Mesendoderm (in vitro differentiated cells): Measurements from ENCODE around the gene UBE2B.

Experiments
- DNase-seq: peaks from one replicate; pipeline ENCODE4 v3.0.0; 2013
- H2AK5ac ChIP-seq: 2 replicates; pipeline ENCODE4 v1.6.1; 2013; ENCODE audit warnings: low read length, inconsistent platforms
- H2BK120ac ChIP-seq: 2 replicates; pipeline ENCODE4 v1.6.1; 2013; ENCODE audit warnings: low read depth, mild to moderate bottlenecking, low read length, moderate library complexity, mixed read lengths
- H2BK15ac ChIP-seq: replicated peaks from 2 replicates; pipeline ENCODE4 v1.6.1; 2013; ENCODE audit warnings: low read depth, mild to moderate bottlenecking, moderate library complexity
- H2BK5ac ChIP-seq: 2 replicates; pipeline ENCODE4 v1.6.1; 2013; ENCODE audit warnings: low read length, inconsistent platforms
- H3K18ac ChIP-seq: 2 replicates; pipeline ENCODE4 v1.6.1; 2013; ENCODE audit warnings: mild to moderate bottlenecking, low read length, mixed read lengths
- H3K23ac ChIP-seq: one replicate; pipeline ENCODE4 v1.6.1; 2013; ENCODE audit warnings: low read length
- H3K27ac ChIP-seq: 2 replicates; pipeline ENCODE4 v1.5.1; 2013; ENCODE audit warnings: low read depth, mild to moderate bottlenecking, inconsistent platforms, low read length, moderate library complexity
- H3K27me3 ChIP-seq: 2 replicates; pipeline ENCODE4 v1.6.1; 2013; ENCODE audit warnings: low read length, control low read depth, mild to moderate bottlenecking, inconsistent platforms; ENCODE audit not compliant: insufficient read depth, poor library complexity
- H3K36me3 ChIP-seq: 2 replicates; pipeline ENCODE4 v1.6.1; 2013; ENCODE audit warnings: low read length, inconsistent platforms; ENCODE audit not compliant: control insufficient read depth, insufficient read depth
- H3K4ac ChIP-seq: one replicate; pipeline ENCODE4 v1.6.1; 2013; ENCODE audit warnings: low read depth, mild to moderate bottlenecking, low read length, moderate library complexity
- H3K4me1 ChIP-seq: 2 replicates; pipeline ENCODE4 v1.6.1; 2013; ENCODE audit warnings: low read depth, low read length, inconsistent platforms; ENCODE audit not compliant: control insufficient read depth
- H3K4me2 ChIP-seq: 2 replicates; pipeline ENCODE4 v1.6.1; 2013; ENCODE audit warnings: low read length
- H3K4me3 ChIP-seq: 2 replicates; pipeline ENCODE4 v1.5.1; 2013; ENCODE audit warnings: mild to moderate bottlenecking, low read length
- H3K56ac ChIP-seq: one replicate; pipeline ENCODE4 v1.6.1; 2013; ENCODE audit warnings: low read length
- H3K79me1 ChIP-seq: 2 replicates; pipeline ENCODE4 v1.6.1; 2013; ENCODE audit warnings: low read length, inconsistent platforms
- H3K79me2 ChIP-seq: 2 replicates; pipeline ENCODE4 v1.6.1; 2013; ENCODE audit warnings: mild to moderate bottlenecking, low read length; ENCODE audit not compliant: control insufficient read depth, insufficient read depth
- H3K9ac ChIP-seq: 2 replicates; pipeline ENCODE4 v1.6.1; 2013; ENCODE audit warnings: low read length, inconsistent platforms
- H4K5ac ChIP-seq: one replicate; pipeline ENCODE4 v1.6.1; 2013; ENCODE audit warnings: low read length
- H4K8ac ChIP-seq: one replicate; pipeline ENCODE4 v1.6.1; 2013; ENCODE audit warnings: low read depth, mild to moderate bottlenecking, control low read depth, low read length, moderate library complexity
- whole genome bisulfite sequencing: extraction: QIAGEN DNeasy Blood & Tissue Kit; methylation state at CpG from one replicate; pipeline ENCODE4 v1.1.7; 2013; ENCODE audit warnings: low lambda C conversion rate, missing lambda C conversion rate; ENCODE audit not compliant: insufficient coverage; ENCODE audit errors: extremely low coverage; 5-methylcytosine and 5-hydroxymethylcytosine counted together

Gene UBE2B

GRCh38 chr5:134398609-134399155 lies 27.3 kb downstream of the UBE2B start:
- H3K9ac ChIP-seq: no peak overlapping the region
- H3K4me2 ChIP-seq: no peak overlapping the region
- no peak for DNase-seq
- WGBS: no CpG with 5 or more reads among the region's 2 CpGs
- H3K56ac ChIP-seq: no peak overlapping the region
- no peaks in the 10 kb centered on the region for H3K79me2 ChIP-seq
- no peak overlapping the region for H2BK15ac ChIP-seq
- no peak overlapping the region for H2BK120ac ChIP-seq
- no peaks in the 10 kb centered on the region for H3K4me1 ChIP-seq
- H2BK5ac ChIP-seq: no peak overlapping the region
- H3K23ac ChIP-seq: no peak overlapping the region
- no peak overlapping the region for H2AK5ac ChIP-seq
- H3K4me3 ChIP-seq: no peak overlapping the region
- no peak overlapping the region for H3K18ac ChIP-seq
- H3K4ac ChIP-seq: no peak overlapping the region
- peaks cover 2% of the 10 kb centered on the region for H3K36me3 ChIP-seq
- H4K8ac ChIP-seq: no peak overlapping the region
- H3K27ac ChIP-seq: no peak overlapping the region
- no peaks in the 10 kb centered on the region for H3K79me1 ChIP-seq
- no peaks in the 10 kb centered on the region for H3K27me3 ChIP-seq
- H4K5ac ChIP-seq: no peak overlapping the region

DNA sequence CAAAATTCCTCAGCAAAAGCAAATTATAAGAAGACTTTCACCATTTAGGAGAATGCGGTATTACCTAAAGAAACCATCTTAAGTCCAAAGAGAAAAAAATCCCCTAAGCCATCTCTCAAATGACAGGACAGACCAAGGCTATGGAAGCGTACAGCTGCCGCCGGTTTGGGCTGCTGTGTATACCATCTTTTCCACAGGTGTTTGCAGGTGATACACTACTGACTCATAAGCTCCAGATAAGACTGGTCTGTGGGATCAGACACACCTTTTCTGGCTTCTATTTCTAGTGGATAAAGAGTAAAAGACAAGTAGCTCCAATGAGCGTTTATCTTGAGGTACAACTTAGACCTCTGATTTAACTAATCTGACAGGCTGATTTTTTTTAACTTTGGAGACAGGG lies 32.6 kb downstream of the UBE2B start:
- Histone ChIP-seq H3K79me2 (no peaks in the 10 kb centered on the region), H2BK15ac (no peak overlapping the region), H3K79me1 (no peaks in the 10 kb centered on the region), H2BK5ac (no peak overlapping the region), H3K18ac (no peak overlapping the region), H4K8ac (no peak overlapping the region), H3K27me3 (no peaks in the 10 kb centered on the region), H2BK120ac (no peak overlapping the region), H3K23ac (no peak overlapping the region), H3K9ac (no peak overlapping the region), H3K4ac (no peak overlapping the region), H2AK5ac (no peak overlapping the region), H3K56ac (no peak overlapping the region), H3K4me3 (no peak overlapping the region), H4K5ac (no peak overlapping the region), H3K4me2 (no peak overlapping the region), H3K27ac (no peak overlapping the region), H3K36me3 (no peaks in the 10 kb centered on the region), H3K4me1 (no peaks in the 10 kb centered on the region)
- no peak for DNase-seq
- no CpG with 5 or more reads among the region's 5 CpGs for WGBS

- Histone ChIP-seq H3K27me3 (no peaks in the 10 kb centered on the region), H2AK5ac (no peak overlapping the region), H2BK5ac (no peak overlapping the region), H3K23ac (no peak overlapping the region), H3K27ac (no peak overlapping the region), H3K79me1 (peaks cover 6% of the 10 kb centered on the region), H3K4me3 (no peak overlapping the region), H3K18ac (no peak overlapping the region), H3K79me2 (peaks cover 9% of the 10 kb centered on the region), H3K4me1 (peaks cover 6% of the 10 kb centered on the region), H4K8ac (no peak overlapping the region), H3K4ac (no peak overlapping the region), H3K36me3 (no peaks in the 10 kb centered on the region), H3K9ac (no peak overlapping the region), H2BK15ac (no peak overlapping the region), H3K4me2 (no peak overlapping the region), H3K56ac (no peak overlapping the region), H2BK120ac (no peak overlapping the region), H4K5ac (no peak overlapping the region)
- WGBS: no CpG with 5 or more reads among the region's 1 CpG
- no peak for DNase-seq
Measured at GRCh38 chr5:134406390-134406789, 35.0 kb downstream of the UBE2B start.

DNA sequence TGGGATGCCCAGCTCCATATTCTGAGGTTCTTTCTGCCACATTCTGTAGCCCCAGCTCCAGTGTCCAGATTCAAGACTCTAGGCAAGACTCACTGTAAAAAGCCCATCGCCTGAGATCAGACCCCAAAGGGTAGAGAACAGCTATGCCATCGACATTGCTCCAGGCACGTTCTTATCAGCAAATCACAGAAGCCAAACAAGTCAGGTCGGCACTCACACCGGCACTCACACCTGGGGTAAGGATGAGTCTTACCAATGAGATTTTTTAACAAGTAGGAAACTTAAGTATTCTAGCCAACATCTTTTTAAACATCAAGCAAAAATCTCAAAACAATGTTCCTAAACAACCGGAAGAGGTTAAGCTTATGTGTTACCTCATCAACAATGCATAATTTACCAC lies 38.0 kb downstream of the UBE2B start:
- no peak overlapping the region for H2BK120ac ChIP-seq
- H3K18ac ChIP-seq: no peak overlapping the region
- H4K5ac ChIP-seq: no peak overlapping the region
- no peak overlapping the region for H2BK15ac ChIP-seq
- no peak overlapping the region for H3K23ac ChIP-seq
- H3K4me3 ChIP-seq: no peak overlapping the region
- H2AK5ac ChIP-seq: no peak overlapping the region
- no peak overlapping the region for H3K4ac ChIP-seq
- no peak overlapping the region for H4K8ac ChIP-seq
- no peaks in the 10 kb centered on the region for H3K27me3 ChIP-seq
- H3K79me1 ChIP-seq: peaks cover 6% of the 10 kb centered on the region
- H3K36me3 ChIP-seq: no peaks in the 10 kb centered on the region
- H2BK5ac ChIP-seq: no peak overlapping the region
- H3K56ac ChIP-seq: no peak overlapping the region
- H3K27ac ChIP-seq: no peak overlapping the region
- H3K9ac ChIP-seq: no peak overlapping the region
- no CpG with 5 or more reads among the region's 6 CpGs for WGBS
- H3K4me2 ChIP-seq: no peak overlapping the region
- H3K79me2 ChIP-seq: peaks cover 10% of the 10 kb centered on the region
- H3K4me1 ChIP-seq: peaks cover 12% of the 10 kb centered on the region
- DNase-seq: no peak

- peak overlapping the region; percentile 93 for H3K4me3 ChIP-seq
- DNase-seq: no peak
- H3K4me2 ChIP-seq: peak overlapping the region; percentile 77
- H4K5ac ChIP-seq: no peak overlapping the region
- no peak overlapping the region for H3K23ac ChIP-seq
- peaks cover 10% of the 10 kb centered on the region for H3K79me2 ChIP-seq
- no peak overlapping the region for H2BK15ac ChIP-seq
- no peaks in the 10 kb centered on the region for H3K36me3 ChIP-seq
- H3K56ac ChIP-seq: peak overlapping the region; percentile 95
- H3K27me3 ChIP-seq: no peaks in the 10 kb centered on the region
- H3K18ac ChIP-seq: no peak overlapping the region
- peaks cover 12% of the 10 kb centered on the region for H3K4me1 ChIP-seq
- WGBS: no CpG with 5 or more reads among the region's 4 CpGs
- H2AK5ac ChIP-seq: no peak overlapping the region
- no peak overlapping the region for H2BK5ac ChIP-seq
- no peak overlapping the region for H3K27ac ChIP-seq
- H3K79me1 ChIP-seq: peaks cover 6% of the 10 kb centered on the region
- H3K9ac ChIP-seq: peak overlapping the region; percentile 95
- H2BK120ac ChIP-seq: no peak overlapping the region
- no peak overlapping the region for H3K4ac ChIP-seq
- no peak overlapping the region for H4K8ac ChIP-seq
Measured at GRCh38 chr5:134410822-134411221, 39.5 kb downstream of the UBE2B start.

GRCh38 chr5:134411228-134411545 lies 39.8 kb downstream of the UBE2B start:
- Histone ChIP-seq H3K36me3 (no peaks in the 10 kb centered on the region), H4K5ac (no peak overlapping the region), H3K4me1 (peaks cover 12% of the 10 kb centered on the region), H2AK5ac (peak overlapping the region; percentile 62), H3K4ac (no peak overlapping the region), H3K4me3 (peak overlapping the region; percentile 93), H2BK120ac (no peak overlapping the region), H2BK5ac (no peak overlapping the region), H3K18ac (peak overlapping the region; percentile 32), H3K9ac (peak overlapping the region; percentile 95), H3K79me2 (peaks cover 10% of the 10 kb centered on the region), H4K8ac (peak overlapping the region; percentile 87), H3K27me3 (no peaks in the 10 kb centered on the region), H3K27ac (peak overlapping the region; percentile 73), H3K56ac (peak overlapping the region; percentile 95), H3K4me2 (peak overlapping the region; percentile 77), H3K79me1 (peaks cover 6% of the 10 kb centered on the region), H3K23ac (no peak overlapping the region), H2BK15ac (no peak overlapping the region)
- no peak for DNase-seq
- WGBS: no CpG with 5 or more reads among the region's 9 CpGs
